Right lobe of liver (tissue), 6 donors: Measurements from ENCODE around the gene DUSP7. TPM values are rescaled to one million over a fixed set of nuclear protein-coding genes. Genes with fewer than 3 reads are reported as not detected.

ENCODE experiments used
- ATAC-seq, 4 donors: fragments of 200-7000 bp; cut with Tn5 transposase; one replicate each; pipeline ENCODE4 v1.9.1; 2020; ENCODE audit warnings: mild to moderate bottlenecking in 4 of 4, moderate library complexity in 4 of 4
- DNase-seq, 3 donors: peaks; one replicate each; pipeline ENCODE4 v3.0.0-alpha.2; 2020
- H3K27ac ChIP-seq, 3 donors: fragments of 200-600 bp; one replicate each; pipeline ENCODE4 v1.8.0; 2022
- H3K27me3 ChIP-seq, 2 donors: fragments of 200-600 bp; one replicate each; pipeline ENCODE4 v1.8.0; 2022
- H3K36me3 ChIP-seq, 4 donors: fragments of 200-600 bp; sonication (generic) in 1 of 4; one replicate each; pipeline versions ENCODE4 v1.5.1 to v1.8.0; 2017 to 2022; ENCODE audit warnings: control low read depth in 1 of 4
- H3K4me1 ChIP-seq, 4 donors: fragments of 200-600 bp; sonication (generic) in 1 of 4; one replicate each; pipeline versions ENCODE4 v1.5.1 to v1.8.0; 2017 to 2022; ENCODE audit warnings: control low read depth in 1 of 4
- H3K4me3 ChIP-seq, 3 donors: fragments of 200-600 bp; one replicate each; pipeline ENCODE4 v1.8.0; 2022
- H3K9me3 ChIP-seq, 4 donors: fragments of 200-600 bp; sonication (generic) in 1 of 4; one replicate each; pipeline versions ENCODE4 v1.5.1 to v1.8.0; 2017 to 2022; ENCODE audit warnings: control low read depth in 1 of 4
- CTCF ChIP-seq, 4 donors: fragments of 200-600 bp in 3 of 4; fragments of 450-650 bp in 1 of 4; IDR thresholded peaks; one replicate each; pipeline versions ENCODE4 v1.5.1 to v1.8.0; 2016 to 2022; ENCODE audit warnings: antibody characterized with exemption in 4 of 4, mild to moderate bottlenecking in 2 of 4
- POLR2A ChIP-seq: fragments of 450-650 bp; IDR thresholded peaks from one replicate; pipeline ENCODE4 v1.6.1; 2017; ENCODE audit warnings: antibody characterized with exemption, mild to moderate bottlenecking
- WGBS: methylation state at CpG from one replicate; pipeline ENCODE4 v1.1.6; 2018; ENCODE audit warnings: low coverage, low lambda C conversion rate; ENCODE audit not compliant: insufficient coverage; ENCODE audit errors: missing lambda C conversion rate; 5-methylcytosine and 5-hydroxymethylcytosine counted together
- intact Hi-C, 2 donors: fragments of 100-400 bp; cut with DNase I; formaldehyde crosslinking; loops; one replicate each; pipeline versions ENCODE4 v1.11.2 to v1.14.1; 2022
- total RNA-seq, 6 experiments: library from RNA; depleted of rRNA in 2 of 6; stranded (reverse); fragments of >200 nt in 2 of 6; fragmentation: NEBNext Ultra II Directional in 3 of 6; extraction: Animal tissue kit (Norgen Biotek cat#: 25700) in 3 of 6; gene quantifications; one replicate each; pipeline versions ENCODE4 v1.1.0 to v1.2.4, GENCODE V29; 2016 to 2023
- donor health status: DM: no; HTN: yes; CAD: no.
- donor health status: DM: no; HTN: no; CAD: no.
- donor health status: DM: no; HTN: no; CAD: no.
- donor health status: DM: no; HTN: yes; CAD: no.
- donor health status: DM: no; HTN: yes; CAD: no.

DUSP7 gene
- total RNA-seq, 6 experiments from 2014 or later: 3.0 to 4.2 (median 3.5) TPM

- no peaks in the 10 kb centered on the region for H3K36me3 ChIP-seq
- H3K27ac ChIP-seq: no peak overlapping the region
- TF ChIP-seq CTCF (IDR thresholded peaks at IDR 0.05) (no peak), POLR2A (no peak)
- no peak overlapping the region for H3K4me3 ChIP-seq
- H3K27me3 ChIP-seq: no peaks in the 10 kb centered on the region
- intact Hi-C loops: no loop called here
- no CpG with 5 or more reads among the region's 4 CpGs for WGBS
- no peak for ATAC-seq
- no peaks in the 10 kb centered on the region for H3K4me1 ChIP-seq
- no peak for DNase-seq
- no peaks in the 10 kb centered on the region for H3K9me3 ChIP-seq
Observed at GRCh38 chr3:52069855-52070254, 13.5 kb upstream of the DUSP7 start.

- 100% methylated on average over 3 of the region's 5 CpGs for WGBS
- intact Hi-C loops: no loop called here
- DNase-seq (no peak), ATAC-seq (no peak)
- Histone ChIP-seq H3K27me3 (no peaks in the 10 kb centered on the region), H3K27ac (no peak overlapping the region), H3K9me3 (no peaks in the 10 kb centered on the region), H3K4me1 (no peaks in the 10 kb centered on the region), H3K4me3 (no peak overlapping the region), H3K36me3 (no peaks in the 10 kb centered on the region)
- no peak for TF ChIP-seq POLR2A
- TF ChIP-seq CTCF (IDR thresholded peaks at IDR 0.05): no peak
Observed at GRCh38 chr3:52069135-52069534, 12.8 kb upstream of the DUSP7 start.

- H3K4me3 ChIP-seq: no peak overlapping the region
- no peaks in the 10 kb centered on the region for H3K4me1 ChIP-seq
- intact Hi-C loops: no loop called here
- no peak overlapping the region for H3K27ac ChIP-seq
- no peaks in the 10 kb centered on the region for H3K36me3 ChIP-seq
- TF ChIP-seq CTCF (IDR thresholded peaks at IDR 0.05) (no peak), POLR2A (no peak)
- WGBS: 77% methylated on average over 4 of the region's 12 CpGs
- DNase-seq: no peak
- no peaks in the 10 kb centered on the region for H3K27me3 ChIP-seq
- no peaks in the 10 kb centered on the region for H3K9me3 ChIP-seq
- no peak for ATAC-seq
Observed at GRCh38 chr3:52068730-52069129, 12.4 kb upstream of the DUSP7 start.

- intact Hi-C loops: no loop called here
- Histone ChIP-seq H3K36me3 (no peaks in the 10 kb centered on the region), H3K4me1 (no peaks in the 10 kb centered on the region), H3K9me3 (no peaks in the 10 kb centered on the region), H3K27ac (no peak overlapping the region), H3K27me3 (no peaks in the 10 kb centered on the region), H3K4me3 (no peak overlapping the region)
- DNase-seq: no peak
- TF ChIP-seq CTCF (IDR thresholded peaks at IDR 0.05) (no peak), POLR2A (no peak)
- ATAC-seq: no peak
- 92% methylated on average over 7 of the region's 12 CpGs for WGBS
Observed at GRCh38 chr3:52068055-52068571, 11.7 kb upstream of the DUSP7 start.

GRCh38 chr3:52067526-52067925 is 11.2 kb upstream of the DUSP7 start:
- 22% methylated on average over 1 of the region's 4 CpGs for WGBS
- Histone ChIP-seq H3K4me1 (no peaks in the 10 kb centered on the region), H3K27me3 (no peaks in the 10 kb centered on the region), H3K4me3 (no peak overlapping the region), H3K36me3 (no peaks in the 10 kb centered on the region), H3K27ac (no peak overlapping the region), H3K9me3 (no peaks in the 10 kb centered on the region)
- DNase-seq (no peak), ATAC-seq (no peak)
- intact Hi-C loops: no loop called here
- no peak for TF ChIP-seq CTCF (IDR thresholded peaks at IDR 0.05)
